ELR (cell line): ENCODE data around the gene HEG1.

ENCODE experiments used
- DNase-seq: peaks from one replicate; pipeline ENCODE4 v3.0.0-alpha.2; 2015; ENCODE audit warnings: low read depth

The HEG1 gene

GRCh38 chr3:125055913-125056745, at the start of gene HEG1:
HEG1 (minus strand) TSS chr3:125055997; CDS start chr3:125055890, 107 bp downstream.
- peak; percentile 88 for DNase-seq

- DNase-seq = no peak
Observed at GRCh38 chr3:125105116-125105515, 49.3 kb upstream of the HEG1 start.

GRCh38 chr3:125104639-125105038, 48.8 kb upstream of the HEG1 start:
- DNase-seq = peak; percentile 25

GRCh38 chr3:125103406-125103805, 47.6 kb upstream of the HEG1 start:
- peak; percentile 35 for DNase-seq

GRCh38 chr3:125102470-125102869, 46.7 kb upstream of the HEG1 start:
- no peak for DNase-seq

GRCh38 chr3:125098611-125099291, 43.0 kb upstream of the HEG1 start:
- DNase-seq = no peak

- no peak for DNase-seq
Observed at GRCh38 chr3:125090649-125091048, 34.9 kb upstream of the HEG1 start.

- DNase-seq = peak; percentile 83
Observed at GRCh38 chr3:125087768-125088391, 32.1 kb upstream of the HEG1 start.

GRCh38 chr3:125085166-125085565, 29.4 kb upstream of the HEG1 start:
- DNase-seq = no peak

- DNase-seq = peak; percentile 33
Observed at GRCh38 chr3:125083776-125084175, 28.0 kb upstream of the HEG1 start.

GRCh38 chr3:125082339-125082738, 26.5 kb upstream of the HEG1 start:
- DNase-seq = peak; percentile 60

GRCh38 chr3:125080077-125080476, 24.3 kb upstream of the HEG1 start:
- no peak for DNase-seq

- peak; percentile 86 for DNase-seq
Observed at GRCh38 chr3:125079675-125080045, 23.9 kb upstream of the HEG1 start.

- peak; percentile 69 for DNase-seq
Observed at GRCh38 chr3:125078951-125079674, 23.3 kb upstream of the HEG1 start.

GRCh38 chr3:125077864-125078263, 22.1 kb upstream of the HEG1 start:
- DNase-seq = no peak

- no peak for DNase-seq
Observed at GRCh38 chr3:125076464-125076863, 20.7 kb upstream of the HEG1 start.

GRCh38 chr3:125075738-125076137, 19.9 kb upstream of the HEG1 start:
- DNase-seq = no peak

- no peak for DNase-seq
Observed at GRCh38 chr3:125073390-125073905, 17.7 kb upstream of the HEG1 start.

- DNase-seq = no peak
Observed at GRCh38 chr3:125072749-125073389, 17.1 kb upstream of the HEG1 start.

GRCh38 chr3:125072301-125072700, 16.5 kb upstream of the HEG1 start:
- DNase-seq = peak; percentile 48

- no peak for DNase-seq
Observed at GRCh38 chr3:125069968-125070745, 14.4 kb upstream of the HEG1 start.
